ENCODE measurements around the gene DMRTB1. TPM values are rescaled to one million over a fixed set of nuclear protein-coding genes. Genes with fewer than 3 reads are reported as not detected.

DMRTB1 gene
- total RNA-seq: not detected

DNA sequence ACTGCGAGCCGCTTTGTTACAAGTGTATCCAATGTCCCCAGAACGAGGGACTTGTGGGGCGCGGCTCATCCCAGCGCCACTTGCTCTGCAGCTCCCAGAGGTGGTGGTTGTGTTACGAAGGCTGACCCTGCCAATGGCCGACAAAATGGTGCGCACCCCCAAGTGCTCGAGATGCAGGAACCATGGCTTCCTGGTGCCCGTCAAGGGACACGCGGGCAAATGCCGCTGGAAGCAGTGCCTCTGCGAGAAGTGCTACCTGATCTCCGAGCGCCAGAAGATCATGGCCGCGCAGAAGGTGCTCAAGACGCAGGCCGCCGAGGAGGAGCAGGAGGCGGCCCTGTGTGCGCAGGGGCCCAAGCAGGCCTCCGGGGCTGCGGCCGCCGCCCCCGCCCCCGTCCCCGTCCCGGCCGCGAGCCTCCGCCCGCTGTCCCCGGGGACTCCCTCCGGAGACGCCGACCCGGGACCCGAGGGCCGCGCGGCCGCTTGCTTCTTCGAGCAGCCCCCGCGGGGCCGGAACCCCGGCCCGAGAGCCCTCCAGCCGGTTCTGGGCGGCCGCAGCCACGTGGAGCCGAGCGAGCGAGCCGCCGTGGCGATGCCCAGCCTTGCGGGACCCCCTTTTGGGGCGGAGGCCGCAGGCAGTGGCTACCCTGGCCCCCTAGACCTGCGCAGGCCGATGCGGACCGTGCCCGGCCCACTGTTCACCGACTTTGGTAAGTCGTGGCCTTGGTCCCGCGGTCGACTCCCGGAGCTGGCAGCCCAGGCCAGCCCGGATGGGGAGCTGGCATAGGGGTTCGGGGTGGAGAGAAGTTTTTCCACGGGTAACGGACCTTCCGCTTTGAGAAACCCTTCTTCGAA is at the start of gene DMRTB1:
Gene DMRTB1 (plus strand): TSS at position 79 of the 855 bp plus-strand sequence. CDS start 55 bp downstream, at position 134.
- Histone ChIP-seq H3K4me1 (no peaks in the 10 kb centered on the region), H3K9me3 (no peaks in the 10 kb centered on the region), H3K27ac (no peak within 1 kb of the TSS), H3K27me3 (peaks cover 0 to 5% of the 10 kb centered on the region in 2 donors), H3K36me3 (no peaks in the 10 kb centered on the region), H3K4me3 (no peak within 1 kb of the TSS)
- TF ChIP-seq POLR2A (IDR thresholded peaks at IDR 0.05) (no peak), EP300 (IDR thresholded peaks at IDR 0.05) (no peak)
- TF ChIP-seq, protein P1, sequence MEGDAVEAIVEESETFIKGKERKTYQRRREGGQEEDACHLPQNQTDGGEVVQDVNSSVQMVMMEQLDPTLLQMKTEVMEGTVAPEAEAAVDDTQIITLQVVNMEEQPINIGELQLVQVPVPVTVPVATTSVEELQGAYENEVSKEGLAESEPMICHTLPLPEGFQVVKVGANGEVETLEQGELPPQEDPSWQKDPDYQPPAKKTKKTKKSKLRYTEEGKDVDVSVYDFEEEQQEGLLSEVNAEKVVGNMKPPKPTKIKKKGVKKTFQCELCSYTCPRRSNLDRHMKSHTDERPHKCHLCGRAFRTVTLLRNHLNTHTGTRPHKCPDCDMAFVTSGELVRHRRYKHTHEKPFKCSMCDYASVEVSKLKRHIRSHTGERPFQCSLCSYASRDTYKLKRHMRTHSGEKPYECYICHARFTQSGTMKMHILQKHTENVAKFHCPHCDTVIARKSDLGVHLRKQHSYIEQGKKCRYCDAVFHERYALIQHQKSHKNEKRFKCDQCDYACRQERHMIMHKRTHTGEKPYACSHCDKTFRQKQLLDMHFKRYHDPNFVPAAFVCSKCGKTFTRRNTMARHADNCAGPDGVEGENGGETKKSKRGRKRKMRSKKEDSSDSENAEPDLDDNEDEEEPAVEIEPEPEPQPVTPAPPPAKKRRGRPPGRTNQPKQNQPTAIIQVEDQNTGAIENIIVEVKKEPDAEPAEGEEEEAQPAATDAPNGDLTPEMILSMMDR (IDR thresholded peaks at IDR 0.05): no peak
- WGBS, 2 donors: 96 to 97% methylated on average over 55 to 61 of the region's 82 CpGs
- no peak for DNase-seq (ENCODE audit: low spot score in 2 of 2)

DNA sequence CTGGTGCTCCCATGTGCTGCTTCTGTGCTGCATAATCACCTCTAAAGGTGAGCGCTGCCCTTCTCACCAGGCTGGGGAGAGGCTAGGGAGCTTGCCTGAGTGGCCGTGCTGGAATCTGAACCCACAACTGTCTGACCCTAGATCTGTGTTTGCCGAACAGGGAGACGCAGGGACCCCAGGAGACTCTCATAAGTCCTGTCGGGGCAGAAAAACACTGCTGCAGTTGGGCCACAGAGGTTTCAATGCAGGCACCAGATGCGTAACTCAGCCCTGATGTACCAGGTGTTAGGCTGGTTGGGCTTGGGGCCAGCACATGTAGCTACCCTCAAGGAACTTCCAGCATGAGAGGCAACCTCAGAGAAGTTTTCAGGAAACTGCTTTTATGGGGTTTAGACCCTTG is 49.5 kb upstream of the DMRTB1 start:
- Histone ChIP-seq H3K9me3 (no peaks in the 10 kb centered on the region), H3K27ac (no peak overlapping the region), H3K27me3 (peaks cover 0 to 25% of the 10 kb centered on the region in 2 donors), H3K36me3 (no peaks in the 10 kb centered on the region), H3K4me3 (no peak overlapping the region), H3K4me1 (no peaks in the 10 kb centered on the region)
- WGBS, 2 donors: 78 to 86% methylated on average over 1 to 5 of the region's 6 CpGs
- no peak for DNase-seq (ENCODE audit: low spot score in 2 of 2)
- TF ChIP-seq POLR2A (IDR thresholded peaks at IDR 0.05) (no peak), EP300 (IDR thresholded peaks at IDR 0.05) (no peak)
- TF ChIP-seq, protein P1 (IDR thresholded peaks at IDR 0.05): no peak

DNA sequence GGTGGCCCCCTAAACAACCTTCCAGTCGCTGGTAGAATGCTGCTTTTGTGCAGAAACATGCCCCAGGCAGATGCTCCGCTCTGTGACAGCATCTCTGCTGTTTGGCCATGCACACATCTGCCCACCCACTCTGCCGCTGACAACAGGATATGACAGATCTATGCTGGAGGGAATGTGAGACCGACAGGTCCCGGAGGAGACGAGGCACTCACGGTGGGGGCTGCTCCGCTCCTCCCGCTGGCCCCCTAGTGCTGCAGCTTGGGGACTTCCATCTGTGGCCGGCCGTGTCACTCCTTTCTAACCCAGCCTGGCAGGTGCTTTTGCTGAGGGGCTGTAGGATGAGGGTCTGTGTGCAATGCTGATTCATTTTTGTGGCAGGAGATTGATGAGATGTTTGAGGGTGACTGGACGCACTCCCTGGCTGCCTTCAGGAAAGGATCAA is 49.1 kb upstream of the DMRTB1 start:
- no peak for DNase-seq (ENCODE audit: low spot score in 2 of 2)
- Histone ChIP-seq H3K36me3 (no peaks in the 10 kb centered on the region), H3K4me1 (no peaks in the 10 kb centered on the region), H3K27me3 (peaks cover 0 to 25% of the 10 kb centered on the region in 2 donors), H3K9me3 (no peaks in the 10 kb centered on the region), H3K4me3 (no peak overlapping the region), H3K27ac (no peak overlapping the region)
- WGBS, 2 donors: 37% methylated on average over 12 of the region's 12 CpGs
- TF ChIP-seq, protein P1 (IDR thresholded peaks at IDR 0.05): no peak

DNA sequence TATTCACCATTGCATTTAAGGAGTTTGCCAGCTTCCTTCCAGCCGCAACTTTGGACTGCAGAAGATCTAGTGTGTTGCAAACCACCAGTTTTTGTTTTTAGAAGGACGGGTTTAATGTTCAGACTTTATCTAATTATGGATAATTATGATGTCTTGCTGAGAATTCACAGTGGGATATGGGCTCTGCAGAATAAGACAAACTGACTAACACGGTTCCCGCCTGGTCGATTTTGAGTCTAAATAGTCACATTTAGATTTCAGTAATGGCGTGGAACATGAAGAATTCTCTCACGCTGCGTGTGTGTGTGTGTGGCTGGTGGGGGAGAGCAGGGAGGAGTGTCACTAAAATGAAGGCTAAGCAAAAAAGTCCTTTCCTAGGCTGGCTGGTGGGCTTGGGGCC is 48.5 kb upstream of the DMRTB1 start:
- Histone ChIP-seq H3K27me3 (peaks cover 0 to 27% of the 10 kb centered on the region in 2 donors), H3K9me3 (no peaks in the 10 kb centered on the region), H3K36me3 (no peaks in the 10 kb centered on the region), H3K4me3 (no peak overlapping the region), H3K27ac (no peak overlapping the region), H3K4me1 (no peaks in the 10 kb centered on the region)
- DNase-seq (ENCODE audit: low spot score in 2 of 2): no peak
- WGBS, 2 donors: 80 to 84% methylated on average over 8 of the region's 8 CpGs
- TF ChIP-seq EP300 (IDR thresholded peaks at IDR 0.05) (no peak), POLR2A (IDR thresholded peaks at IDR 0.05) (no peak)
- TF ChIP-seq, protein P1 (IDR thresholded peaks at IDR 0.05): no peak

DNA sequence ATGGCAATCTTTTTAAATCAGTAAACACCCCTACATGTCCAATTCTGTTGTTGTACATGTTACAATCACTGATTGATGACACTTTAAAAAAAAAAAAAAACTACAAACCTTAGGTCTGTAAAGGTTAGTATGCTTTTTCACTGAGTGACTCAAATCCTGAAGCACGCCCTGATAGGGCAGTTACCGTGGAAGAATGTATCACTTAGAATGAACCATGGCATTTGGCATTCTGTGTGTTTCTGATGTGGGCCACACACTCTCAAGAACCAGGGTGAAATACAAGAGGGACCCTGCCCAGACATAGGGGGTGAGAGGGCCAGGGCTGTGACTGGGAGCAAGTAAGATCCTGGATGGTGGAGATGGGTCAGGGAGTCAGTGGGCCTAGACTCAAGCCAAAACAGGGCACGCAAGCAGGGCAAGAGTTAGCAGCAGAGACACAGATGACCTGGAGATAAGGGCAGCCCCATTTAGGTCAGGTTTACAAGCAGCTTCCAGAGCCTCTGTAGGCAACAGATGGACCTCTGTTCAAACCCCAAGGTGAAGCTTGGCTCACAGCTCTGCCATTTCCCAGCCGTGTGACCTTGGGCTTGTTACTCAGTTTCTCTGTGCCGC is 47.6 kb upstream of the DMRTB1 start:
- TF ChIP-seq, protein P1 (IDR thresholded peaks at IDR 0.05): no peak
- TF ChIP-seq EP300 (IDR thresholded peaks at IDR 0.05) (no peak), POLR2A (IDR thresholded peaks at IDR 0.05) (no peak)
- no peaks in the 10 kb centered on the region for H3K9me3 ChIP-seq
- no peak overlapping the region for H3K4me3 ChIP-seq
- H3K4me1 ChIP-seq: no peaks in the 10 kb centered on the region
- H3K36me3 ChIP-seq: no peaks in the 10 kb centered on the region
- H3K27me3 ChIP-seq: peaks cover 0 to 23% of the 10 kb centered on the region in 2 donors
- DNase-seq (ENCODE audit: low spot score in 2 of 2): no peak
- no peak overlapping the region for H3K27ac ChIP-seq
- WGBS, 2 donors: 85 to 93% methylated on average over 5 of the region's 5 CpGs
